ENCODE results near the gene NCSTN.

The NCSTN gene

GRCh38 chr1:160400646-160401486 lies 57.7 kb downstream of the NCSTN start:
- H3K4me3 Mint-ChIP-seq = peak overlapping the region; percentile 39
- DNase-seq (no peak), ATAC-seq (peak; percentile 38)
- H3K4me1 Mint-ChIP-seq = peaks cover 11% of the 10 kb centered on the region
- H3K36me3 Mint-ChIP-seq (ENCODE audit: low read depth) = no peaks in the 10 kb centered on the region
- peaks cover 12% of the 10 kb centered on the region for H3K27me3 Mint-ChIP-seq
- no peak overlapping the region for H3K27ac Mint-ChIP-seq
- H3K9me3 Mint-ChIP-seq = no peaks in the 10 kb centered on the region

GRCh38 chr1:160401487-160401805 lies 58.3 kb downstream of the NCSTN start:
- Mint-ChIP-seq H3K4me3 (peak overlapping the region; percentile 39), H3K36me3 (ENCODE audit: low read depth) (no peaks in the 10 kb centered on the region), H3K9me3 (no peaks in the 10 kb centered on the region), H3K4me1 (peaks cover 11% of the 10 kb centered on the region), H3K27me3 (peaks cover 10% of the 10 kb centered on the region), H3K27ac (no peak overlapping the region)
- peak; percentile 27 for ATAC-seq
- DNase-seq = no peak

GRCh38 chr1:160402001-160402795 lies 59.0 kb downstream of the NCSTN start:
- Mint-ChIP-seq H3K27me3 (peaks cover 10% of the 10 kb centered on the region), H3K36me3 (ENCODE audit: low read depth) (no peaks in the 10 kb centered on the region), H3K27ac (no peak overlapping the region), H3K4me3 (peak overlapping the region; percentile 39), H3K9me3 (no peaks in the 10 kb centered on the region), H3K4me1 (peaks cover 11% of the 10 kb centered on the region)
- no peak for ATAC-seq
- no peak for DNase-seq

GRCh38 chr1:160403244-160403643 lies 60.1 kb downstream of the NCSTN start:
- Mint-ChIP-seq H3K9me3 (no peaks in the 10 kb centered on the region), H3K36me3 (ENCODE audit: low read depth) (no peaks in the 10 kb centered on the region), H3K4me3 (no peak overlapping the region), H3K27me3 (peaks cover 10% of the 10 kb centered on the region), H3K4me1 (peaks cover 11% of the 10 kb centered on the region), H3K27ac (no peak overlapping the region)
- DNase-seq = no peak
- no peak for ATAC-seq

GRCh38 chr1:160404094-160404493 lies 60.9 kb downstream of the NCSTN start:
- no peaks in the 10 kb centered on the region for H3K9me3 Mint-ChIP-seq
- peaks cover 11% of the 10 kb centered on the region for H3K4me1 Mint-ChIP-seq
- no peak for DNase-seq
- no peak overlapping the region for H3K4me3 Mint-ChIP-seq
- H3K27ac Mint-ChIP-seq = no peak overlapping the region
- H3K27me3 Mint-ChIP-seq = peaks cover 10% of the 10 kb centered on the region
- no peak for ATAC-seq
- H3K36me3 Mint-ChIP-seq (ENCODE audit: low read depth) = no peaks in the 10 kb centered on the region

GRCh38 chr1:160405331-160405877 lies 62.2 kb downstream of the NCSTN start:
- Mint-ChIP-seq H3K9me3 (no peaks in the 10 kb centered on the region), H3K27ac (no peak overlapping the region), H3K4me1 (peaks cover 11% of the 10 kb centered on the region), H3K36me3 (ENCODE audit: low read depth) (no peaks in the 10 kb centered on the region), H3K27me3 (peaks cover 10% of the 10 kb centered on the region), H3K4me3 (no peak overlapping the region)
- no peak for DNase-seq
- no peak for ATAC-seq

GRCh38 chr1:160406131-160406968 lies 63.2 kb downstream of the NCSTN start:
- ATAC-seq (no peak), DNase-seq (no peak)
- peaks cover 7% of the 10 kb centered on the region for H3K27me3 Mint-ChIP-seq
- no peak overlapping the region for H3K4me3 Mint-ChIP-seq
- H3K36me3 Mint-ChIP-seq (ENCODE audit: low read depth) = no peaks in the 10 kb centered on the region
- no peaks in the 10 kb centered on the region for H3K9me3 Mint-ChIP-seq
- peaks cover 8% of the 10 kb centered on the region for H3K4me1 Mint-ChIP-seq
- no peak overlapping the region for H3K27ac Mint-ChIP-seq

GRCh38 chr1:160407839-160408801 lies 64.9 kb downstream of the NCSTN start:
- H3K9me3 Mint-ChIP-seq = no peaks in the 10 kb centered on the region
- H3K36me3 Mint-ChIP-seq (ENCODE audit: low read depth) = no peaks in the 10 kb centered on the region
- H3K4me1 Mint-ChIP-seq = no peaks in the 10 kb centered on the region
- ATAC-seq = no peak
- no peaks in the 10 kb centered on the region for H3K27me3 Mint-ChIP-seq
- no peak for DNase-seq
- H3K4me3 Mint-ChIP-seq = no peak overlapping the region
- no peak overlapping the region for H3K27ac Mint-ChIP-seq

Data from activated naive CD8-positive, alpha-beta T cell treated with anti-CD3 and anti-CD28 coated beads, Interleukin-2, amount 50 U/mL, for 24 hours (primary cell).